Fibroblast of lung (primary cell): ENCODE measurements around the gene ZNF474. TPM values are rescaled to one million over a fixed set of nuclear protein-coding genes. Genes with fewer than 3 reads are reported as not detected.

ENCODE experiments used
- DNase-seq, 2 donors: peaks; one replicate each; pipeline versions ENCODE4 v3.0.0 to v3.0.0-alpha.2; 2010; ENCODE audit warnings: low read depth in 2 of 2
- H2AFZ ChIP-seq: 2 replicates; pipeline ENCODE4 v1.5.1; 2012; ENCODE audit warnings: low read length, control low read depth, inconsistent platforms
- H3K27ac ChIP-seq: 2 replicates; pipeline ENCODE4 v1.5.1; 2011; ENCODE audit warnings: low read length, control low read depth; ENCODE audit not compliant: insufficient read depth
- H3K27me3 ChIP-seq: 2 replicates; pipeline ENCODE4 v1.5.1; 2011; ENCODE audit warnings: mild to moderate bottlenecking, low read length; ENCODE audit not compliant: control insufficient read depth, insufficient read depth
- H3K36me3 ChIP-seq: 2 replicates; pipeline ENCODE4 v1.5.1; 2011; ENCODE audit warnings: low read length; ENCODE audit not compliant: control insufficient read depth, insufficient read depth
- H3K4me1 ChIP-seq: 2 replicates; pipeline ENCODE4 v1.5.1; 2011; ENCODE audit warnings: low read length; ENCODE audit not compliant: control insufficient read depth, insufficient read depth; ENCODE audit errors: extremely low read depth
- H3K4me2 ChIP-seq: 2 replicates; pipeline ENCODE4 v1.5.1; 2011; ENCODE audit warnings: low read length, control low read depth; ENCODE audit not compliant: insufficient read depth; ENCODE audit errors: extremely low read depth
- H3K4me3 ChIP-seq, 4 experiments: fragments of 200-600 bp in 1 of 4; sonication (generic) in 1 of 4; replicated peaks in 1 of 4; 2 replicates each; pipeline ENCODE4 v1.5.1; 2011 to 2016; ENCODE audit warnings: low read length in 4 of 4, low read depth in 3 of 4, mild to moderate bottlenecking in 3 of 4, control low read depth in 2 of 4, inconsistent platforms in 1 of 4, mixed read lengths in 1 of 4; ENCODE audit not compliant: insufficient read depth in 1 of 4; ENCODE audit errors: control extremely low read depth in 1 of 4
- H3K79me2 ChIP-seq: 2 replicates; pipeline ENCODE4 v1.5.1; 2012; ENCODE audit warnings: mild to moderate bottlenecking, low read length, inconsistent platforms; ENCODE audit not compliant: control insufficient read depth, insufficient read depth
- H3K9ac ChIP-seq: 2 replicates; pipeline ENCODE4 v1.5.1; 2011; ENCODE audit warnings: mild to moderate bottlenecking, low read length, control low read depth; ENCODE audit not compliant: insufficient read depth
- H3K9me3 ChIP-seq: 2 replicates; pipeline ENCODE4 v1.5.1; 2012; ENCODE audit warnings: low read depth, low read length; ENCODE audit not compliant: control insufficient read depth, insufficient read depth
- H4K20me1 ChIP-seq: 2 replicates; pipeline ENCODE4 v1.5.1; 2011; ENCODE audit warnings: low read length; ENCODE audit not compliant: control insufficient read depth, insufficient read depth; ENCODE audit errors: extremely low read depth
- EZH2 ChIP-seq: IDR thresholded peaks from 2 replicates; pipeline ENCODE4 v1.5.1; 2012; ENCODE audit warnings: low read length, control low read depth, mild to moderate bottlenecking; ENCODE audit errors: missing control alignments
- polyA plus RNA-seq, 2 donors: library from polyadenylated mRNA; depleted of rRNA in 1 of 2; stranded (reverse) in 1 of 2; unstranded in 1 of 2; fragments of >200 nt; gene quantifications; 2 replicates each; pipeline ENCODE4 v1.2.1, GENCODE V29; 2011 to 2012; ENCODE audit warnings: missing spikeins in 1 of 2
- total RNA-seq: library from RNA; depleted of rRNA; stranded (reverse); fragments of >200 nt; gene quantifications from 2 replicates; pipeline ENCODE4 v1.2.1, GENCODE V29; 2014
- TF ChIP-seq, protein P1 (sequence below), 2 donors: IDR thresholded peaks in 1 of 2; conservative IDR thresholded peaks in 1 of 2; 1 replicate in 1 of 2; 2 replicates in 1 of 2; pipeline ENCODE4 v1.5.1; 2011 to 2012; ENCODE audit warnings: low read length in 2 of 2, control low read depth in 1 of 2, inconsistent platforms in 1 of 2, low read depth in 1 of 2, mild to moderate bottlenecking in 1 of 2

Gene ZNF474
- total and polyA plus RNA-seq, 2 donors (not counting 1 experiment from before 2014, with no cell fraction given): 0.17 to 0.20 TPM

DNA sequence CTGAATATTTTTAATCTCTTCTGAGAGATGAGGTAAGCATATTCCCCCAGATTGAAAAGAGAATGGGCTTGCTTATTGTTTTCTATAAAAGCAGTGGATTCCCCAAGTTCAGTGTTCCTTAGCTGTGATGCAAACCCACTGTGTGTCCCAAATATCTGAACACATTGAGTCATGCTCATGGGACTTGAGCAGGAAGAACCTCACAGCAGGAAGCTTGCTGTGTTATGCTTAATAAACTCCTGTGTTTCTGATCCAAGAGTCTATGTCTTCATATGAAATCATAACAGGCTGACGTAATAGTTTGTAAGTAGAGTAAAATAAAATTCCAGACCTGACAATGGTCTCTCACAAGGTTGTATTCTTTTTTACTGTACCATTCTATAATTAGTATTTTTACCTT lies 26.5 kb upstream of the ZNF474 start:
- Histone ChIP-seq H2AFZ (no peak overlapping the region), H3K36me3 (no peaks in the 10 kb centered on the region), H3K27ac (no peak overlapping the region), H3K4me1 (peaks cover 10% of the 10 kb centered on the region), H3K27me3 (no peaks in the 10 kb centered on the region), H3K9me3 (no peaks in the 10 kb centered on the region), H3K9ac (no peak overlapping the region), H3K79me2 (no peaks in the 10 kb centered on the region), H3K4me3 (no peak overlapping the region), H3K4me2 (no peak overlapping the region), H4K20me1 (no peaks in the 10 kb centered on the region)
- peak; percentile 75 to 83 for DNase-seq
- TF ChIP-seq, protein P1, sequence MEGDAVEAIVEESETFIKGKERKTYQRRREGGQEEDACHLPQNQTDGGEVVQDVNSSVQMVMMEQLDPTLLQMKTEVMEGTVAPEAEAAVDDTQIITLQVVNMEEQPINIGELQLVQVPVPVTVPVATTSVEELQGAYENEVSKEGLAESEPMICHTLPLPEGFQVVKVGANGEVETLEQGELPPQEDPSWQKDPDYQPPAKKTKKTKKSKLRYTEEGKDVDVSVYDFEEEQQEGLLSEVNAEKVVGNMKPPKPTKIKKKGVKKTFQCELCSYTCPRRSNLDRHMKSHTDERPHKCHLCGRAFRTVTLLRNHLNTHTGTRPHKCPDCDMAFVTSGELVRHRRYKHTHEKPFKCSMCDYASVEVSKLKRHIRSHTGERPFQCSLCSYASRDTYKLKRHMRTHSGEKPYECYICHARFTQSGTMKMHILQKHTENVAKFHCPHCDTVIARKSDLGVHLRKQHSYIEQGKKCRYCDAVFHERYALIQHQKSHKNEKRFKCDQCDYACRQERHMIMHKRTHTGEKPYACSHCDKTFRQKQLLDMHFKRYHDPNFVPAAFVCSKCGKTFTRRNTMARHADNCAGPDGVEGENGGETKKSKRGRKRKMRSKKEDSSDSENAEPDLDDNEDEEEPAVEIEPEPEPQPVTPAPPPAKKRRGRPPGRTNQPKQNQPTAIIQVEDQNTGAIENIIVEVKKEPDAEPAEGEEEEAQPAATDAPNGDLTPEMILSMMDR (conservative IDR thresholded peaks at IDR 0.05 in 1 of 2, IDR thresholded peaks at IDR 0.05 in 1 of 2; ENCODE audit: low read depth in 1 of 2, low read length in 2 of 2): no peak
- TF ChIP-seq EZH2: no peak

DNA sequence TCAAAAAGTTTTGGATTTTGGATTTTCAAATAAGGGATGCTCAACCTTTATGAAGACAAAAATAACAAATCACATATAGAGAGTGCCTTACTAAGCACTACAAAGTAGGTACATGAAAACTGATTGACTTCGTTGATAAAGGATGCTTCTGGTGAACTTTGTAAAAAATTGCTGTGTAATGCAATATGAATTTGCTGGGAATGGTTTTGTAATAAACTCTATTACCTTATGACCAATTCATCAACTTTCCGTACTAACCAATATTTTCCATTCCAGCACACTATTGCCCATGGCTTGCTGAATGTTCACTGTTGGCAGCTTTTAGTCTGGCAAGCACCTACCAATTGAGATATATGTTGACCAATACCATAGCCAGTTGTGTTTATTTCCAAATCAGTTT lies 23.4 kb upstream of the ZNF474 start:
- Histone ChIP-seq H3K4me2 (no peak overlapping the region), H3K4me3 (no peak overlapping the region), H3K27ac (no peak overlapping the region), H3K36me3 (no peaks in the 10 kb centered on the region), H3K4me1 (no peaks in the 10 kb centered on the region), H3K79me2 (no peaks in the 10 kb centered on the region), H2AFZ (no peak overlapping the region), H3K9me3 (no peaks in the 10 kb centered on the region), H3K27me3 (no peaks in the 10 kb centered on the region), H4K20me1 (no peaks in the 10 kb centered on the region), H3K9ac (no peak overlapping the region)
- no peak for DNase-seq
- TF ChIP-seq, protein P1 (conservative IDR thresholded peaks at IDR 0.05 in 1 of 2, IDR thresholded peaks at IDR 0.05 in 1 of 2; ENCODE audit: low read depth in 1 of 2, low read length in 2 of 2): no peak
- TF ChIP-seq EZH2: no peak

DNA sequence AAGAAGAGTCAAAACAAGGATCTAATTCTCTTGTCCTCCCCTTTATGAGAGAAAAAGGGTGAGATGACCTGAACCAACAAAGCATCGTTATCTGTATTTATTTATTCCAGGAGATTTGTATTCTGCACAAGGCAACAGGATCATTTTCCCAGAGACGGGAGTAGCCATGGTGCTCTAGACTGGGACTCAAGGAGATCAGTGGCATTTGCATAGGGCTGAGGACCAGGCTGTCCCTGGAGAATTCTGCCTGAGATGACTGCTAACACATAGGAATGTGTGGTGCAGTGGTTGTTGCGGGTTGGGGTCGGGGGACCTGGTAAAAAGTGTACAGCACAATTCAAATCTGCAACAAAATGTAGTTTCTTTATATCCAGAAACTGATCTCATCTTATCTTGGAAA lies 22.3 kb upstream of the ZNF474 start:
- Histone ChIP-seq H3K4me2 (no peak overlapping the region), H3K27me3 (no peaks in the 10 kb centered on the region), H3K79me2 (no peaks in the 10 kb centered on the region), H3K4me3 (no peak overlapping the region), H3K4me1 (no peaks in the 10 kb centered on the region), H3K36me3 (no peaks in the 10 kb centered on the region), H3K9me3 (no peaks in the 10 kb centered on the region), H2AFZ (no peak overlapping the region), H3K27ac (no peak overlapping the region), H4K20me1 (no peaks in the 10 kb centered on the region), H3K9ac (no peak overlapping the region)
- no peak for DNase-seq
- no peak for TF ChIP-seq EZH2
- TF ChIP-seq, protein P1 (conservative IDR thresholded peaks at IDR 0.05 in 1 of 2, IDR thresholded peaks at IDR 0.05 in 1 of 2; ENCODE audit: low read depth in 1 of 2, low read length in 2 of 2): no peak
